GM18505 (cell line): ENCODE results near the gene ZMIZ1.

Experiments used
- ATAC-seq: cut with Tn5 transposase; IDR thresholded peaks from one replicate; pipeline ENCODE4 v1.9.1; 2021; ENCODE audit not compliant: unreplicated experiment
- POLR2A ChIP-seq: IDR thresholded peaks from 4 replicates; pipeline ENCODE4 v1.6.1; 2011; ENCODE audit warnings: borderline replicate concordance; ENCODE audit not compliant: insufficient read depth, insufficient read length; ENCODE audit errors: extremely low read depth

Gene ZMIZ1

GRCh38 chr10:79116801-79117723 lies 48.3 kb downstream of the ZMIZ1 start:
- ATAC-seq, result peak; percentile 50
- no peak for TF ChIP-seq POLR2A

- ATAC-seq, result no peak
Observed at GRCh38 chr10:79118286-79119202, 49.8 kb downstream of the ZMIZ1 start.

GRCh38 chr10:79119306-79119705 lies 50.5 kb downstream of the ZMIZ1 start:
- no peak for ATAC-seq
- no peak for TF ChIP-seq POLR2A

More at GRCh38 chr10:79118286-79119202, 49.8 kb downstream of the ZMIZ1 start:
- no peak for TF ChIP-seq POLR2A

- ATAC-seq, result no peak
- TF ChIP-seq POLR2A, result no peak
Observed at GRCh38 chr10:79123547-79123963, 54.8 kb downstream of the ZMIZ1 start.

- TF ChIP-seq POLR2A, result no peak
Observed at GRCh38 chr10:79124066-79124465, 55.3 kb downstream of the ZMIZ1 start.

GRCh38 chr10:79125092-79125491 lies 56.3 kb downstream of the ZMIZ1 start:
- ATAC-seq, result no peak
- TF ChIP-seq POLR2A, result no peak

More at GRCh38 chr10:79124066-79124465, 55.3 kb downstream of the ZMIZ1 start:
- ATAC-seq, result no peak

GRCh38 chr10:79126351-79127080 lies 57.8 kb downstream of the ZMIZ1 start:
- no peak for ATAC-seq
- no peak for TF ChIP-seq POLR2A

GRCh38 chr10:79127151-79127961 lies 58.6 kb downstream of the ZMIZ1 start:
- no peak for TF ChIP-seq POLR2A
- ATAC-seq, result no peak

GRCh38 chr10:79128241-79128922 lies 59.6 kb downstream of the ZMIZ1 start:
- no peak for TF ChIP-seq POLR2A
- no peak for ATAC-seq

- ATAC-seq, result no peak
- TF ChIP-seq POLR2A, result no peak
Observed at GRCh38 chr10:79128923-79129305, 60.1 kb downstream of the ZMIZ1 start.

- no peak for ATAC-seq
- TF ChIP-seq POLR2A, result no peak
Observed at GRCh38 chr10:79129361-79129997, 60.7 kb downstream of the ZMIZ1 start.
